Gastrocnemius medialis (tissue), 4 donors: ENCODE measurements around the gene NSRP1.

Experiments
- POLR2A ChIP-seq, 2 donors: fragments of 450-650 bp; IDR thresholded peaks; one replicate each; pipeline ENCODE4 v1.6.1; 2017; ENCODE audit warnings: antibody characterized with exemption in 2 of 2, mild to moderate bottlenecking in 2 of 2, moderate library complexity in 2 of 2
- TF ChIP-seq, protein P1 (sequence below), 5 experiments: fragments of 450-650 bp in 3 of 5; fragments of 200-600 bp in 2 of 5; sonication (generic) in 2 of 5; IDR thresholded peaks in 4 of 5; conservative IDR thresholded peaks in 1 of 5; 1 replicate in 4 of 5; 2 replicates in 1 of 5; pipeline ENCODE4 v1.5.1; 2016 to 2019; ENCODE audit warnings: antibody characterized with exemption in 5 of 5, mild to moderate bottlenecking in 3 of 5, moderate library complexity in 3 of 5

- TF ChIP-seq, protein P1, sequence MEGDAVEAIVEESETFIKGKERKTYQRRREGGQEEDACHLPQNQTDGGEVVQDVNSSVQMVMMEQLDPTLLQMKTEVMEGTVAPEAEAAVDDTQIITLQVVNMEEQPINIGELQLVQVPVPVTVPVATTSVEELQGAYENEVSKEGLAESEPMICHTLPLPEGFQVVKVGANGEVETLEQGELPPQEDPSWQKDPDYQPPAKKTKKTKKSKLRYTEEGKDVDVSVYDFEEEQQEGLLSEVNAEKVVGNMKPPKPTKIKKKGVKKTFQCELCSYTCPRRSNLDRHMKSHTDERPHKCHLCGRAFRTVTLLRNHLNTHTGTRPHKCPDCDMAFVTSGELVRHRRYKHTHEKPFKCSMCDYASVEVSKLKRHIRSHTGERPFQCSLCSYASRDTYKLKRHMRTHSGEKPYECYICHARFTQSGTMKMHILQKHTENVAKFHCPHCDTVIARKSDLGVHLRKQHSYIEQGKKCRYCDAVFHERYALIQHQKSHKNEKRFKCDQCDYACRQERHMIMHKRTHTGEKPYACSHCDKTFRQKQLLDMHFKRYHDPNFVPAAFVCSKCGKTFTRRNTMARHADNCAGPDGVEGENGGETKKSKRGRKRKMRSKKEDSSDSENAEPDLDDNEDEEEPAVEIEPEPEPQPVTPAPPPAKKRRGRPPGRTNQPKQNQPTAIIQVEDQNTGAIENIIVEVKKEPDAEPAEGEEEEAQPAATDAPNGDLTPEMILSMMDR (IDR thresholded peaks at IDR 0.05 in 4 of 5, conservative IDR thresholded peaks at IDR 0.05 in 1 of 5) = no peak
- TF ChIP-seq POLR2A (IDR thresholded peaks at IDR 0.05) = no peak
Measured at GRCh38 chr17:30187573-30187972, 71.0 kb downstream of the NSRP1 start.
